Neuronal stem cell (in vitro differentiated cells): ENCODE results near the gene NR2E1.
A peak's percentile ranks its signal among the peaks of the same experiment; 100 is the strongest.

ENCODE experiments used
- DNase-seq: peaks from one replicate; pipeline ENCODE4 v3.0.0-alpha.2; 2013; ENCODE audit warnings: low spot score
- H2AFZ ChIP-seq: one replicate; pipeline ENCODE4 v1.6.1; 2013; ENCODE audit warnings: mild to moderate bottlenecking, low read length, inconsistent platforms
- H2AK5ac ChIP-seq: 2 replicates; pipeline ENCODE4 v1.6.1; 2013; ENCODE audit warnings: low read depth, mild to moderate bottlenecking, inconsistent platforms, low read length, moderate library complexity, mixed read lengths
- H2BK120ac ChIP-seq: 2 replicates; pipeline ENCODE4 v1.6.1; 2013; ENCODE audit warnings: low read depth, mild to moderate bottlenecking, inconsistent platforms, low read length, moderate library complexity, mixed read lengths
- H2BK12ac ChIP-seq: one replicate; pipeline ENCODE4 v1.6.1; 2013; ENCODE audit warnings: low read length, inconsistent platforms
- H2BK15ac ChIP-seq: 2 replicates; pipeline ENCODE4 v1.6.1; 2013; ENCODE audit warnings: mild to moderate bottlenecking, low read length, inconsistent platforms, mixed read lengths
- H2BK5ac ChIP-seq: one replicate; pipeline ENCODE4 v1.6.1; 2013; ENCODE audit warnings: inconsistent platforms, mild to moderate bottlenecking, low read length, moderate library complexity
- H3K14ac ChIP-seq: one replicate; pipeline ENCODE4 v1.6.1; 2013; ENCODE audit warnings: low read length, inconsistent platforms
- H3K18ac ChIP-seq: 2 replicates; pipeline ENCODE4 v1.6.1; 2013; ENCODE audit warnings: low read length, inconsistent platforms
- H3K23ac ChIP-seq: 2 replicates; pipeline ENCODE4 v1.6.1; 2013; ENCODE audit warnings: low read depth, mild to moderate bottlenecking, mixed read lengths, low read length, inconsistent platforms; ENCODE audit not compliant: poor library complexity
- H3K27ac ChIP-seq: replicated peaks from 3 replicates; pipeline ENCODE4 v1.5.1; 2013; ENCODE audit warnings: low read length, inconsistent platforms
- H3K27me3 ChIP-seq, 3 experiments: 2 replicates each; pipeline ENCODE4 v1.6.1; 2013; ENCODE audit warnings: low read length in 3 of 3, mild to moderate bottlenecking in 2 of 3, inconsistent platforms in 1 of 3, low read depth in 1 of 3, mixed read lengths in 1 of 3, moderate library complexity in 1 of 3; ENCODE audit not compliant: control insufficient read depth in 3 of 3, insufficient read depth in 3 of 3
- H3K36me3 ChIP-seq, 2 donors: replicated peaks in 1 of 2; 2 replicates each; pipeline ENCODE4 v1.6.1; 2013; ENCODE audit warnings: low read length in 2 of 2; ENCODE audit not compliant: control insufficient read depth in 2 of 2, insufficient read depth in 2 of 2
- H3K4ac ChIP-seq: 2 replicates; pipeline ENCODE4 v1.6.1; 2013; ENCODE audit warnings: inconsistent platforms, mild to moderate bottlenecking, low read length, moderate library complexity
- H3K4me1 ChIP-seq, 2 donors: 1 replicate in 1 of 2; 2 replicates in 1 of 2; pipeline ENCODE4 v1.6.1; 2013; ENCODE audit warnings: low read length in 2 of 2, low read depth in 1 of 2; ENCODE audit not compliant: control insufficient read depth in 2 of 2, insufficient read depth in 1 of 2
- H3K4me2 ChIP-seq: one replicate; pipeline ENCODE4 v1.6.1; 2013; ENCODE audit warnings: mild to moderate bottlenecking, low read length, inconsistent platforms; ENCODE audit not compliant: insufficient read depth, poor library complexity, severe bottlenecking
- H3K4me3 ChIP-seq, 2 donors: 2 replicates each; pipeline ENCODE4 v1.5.1; 2013; ENCODE audit warnings: low read length in 2 of 2, mild to moderate bottlenecking in 2 of 2, inconsistent platforms in 1 of 2, moderate library complexity in 1 of 2
- H3K79me1 ChIP-seq: one replicate; pipeline ENCODE4 v1.6.1; 2013; ENCODE audit warnings: low read depth, mild to moderate bottlenecking, inconsistent platforms, low read length, moderate library complexity
- H3K9ac ChIP-seq: one replicate; pipeline ENCODE4 v1.6.1; 2013; ENCODE audit warnings: mild to moderate bottlenecking, low read depth, low read length, inconsistent platforms; ENCODE audit not compliant: poor library complexity
- H3K9me3 ChIP-seq, 2 donors: replicated peaks in 1 of 2; 2 replicates each; pipeline versions ENCODE3 to v1.6.1; 2013; ENCODE audit warnings: low read length in 2 of 2, mild to moderate bottlenecking in 2 of 2, inconsistent platforms in 1 of 2, low read depth in 1 of 2, mixed read lengths in 1 of 2, moderate library complexity in 1 of 2; ENCODE audit not compliant: control insufficient read depth in 2 of 2, insufficient read depth in 1 of 2
- H4K8ac ChIP-seq: one replicate; pipeline ENCODE4 v1.6.1; 2013; ENCODE audit warnings: low read depth, mild to moderate bottlenecking, inconsistent platforms, low read length, moderate library complexity
- H4K91ac ChIP-seq: one replicate; pipeline ENCODE4 v1.6.1; 2013; ENCODE audit warnings: low read length, low read depth, mild to moderate bottlenecking, inconsistent platforms; ENCODE audit not compliant: poor library complexity
- WGBS, 2 donors: extraction: QIAGEN DNeasy Blood & Tissue Kit; methylation state at CpG; one replicate each; pipeline ENCODE4 v1.1.7; 2013; ENCODE audit warnings: missing lambda C conversion rate in 2 of 2, mixed read lengths in 1 of 2; ENCODE audit not compliant: insufficient read length in 2 of 2, insufficient replicate concordance in 1 of 2; ENCODE audit errors: extremely low coverage in 2 of 2; 5-methylcytosine and 5-hydroxymethylcytosine counted together

Gene NR2E1

GRCh38 chr6:108167449-108168089 is 1.7 kb downstream of the NR2E1 start:
- H2AFZ ChIP-seq: peak overlapping the region; percentile 87
- H3K23ac ChIP-seq: peak overlapping the region; percentile 70
- peak overlapping the region; percentile 89 for H2BK5ac ChIP-seq
- peak; percentile 48 for DNase-seq
- peak overlapping the region; percentile 53 for H3K4ac ChIP-seq
- peak overlapping the region; percentile 53 for H2AK5ac ChIP-seq
- H3K18ac ChIP-seq: peak overlapping the region; percentile 98
- H3K9me3 ChIP-seq: peaks cover 0 to 2% of the 10 kb centered on the region in 2 donors
- H3K4me2 ChIP-seq: peak overlapping the region; percentile 55
- peak overlapping the region; percentile 46 for H4K91ac ChIP-seq
- peak overlapping the region; percentile 95 for H2BK12ac ChIP-seq
- peak overlapping the region; percentile 53 for H2BK120ac ChIP-seq
- peak overlapping the region; percentile 78 for H2BK15ac ChIP-seq
- WGBS, 2 donors: no CpG with 5 or more reads among the region's 35 CpGs
- H3K27ac ChIP-seq: no peak overlapping the region
- H3K4me3 ChIP-seq: peak overlapping the region; percentile 37 to 63
- H3K36me3 ChIP-seq: no peaks in the 10 kb centered on the region
- H3K14ac ChIP-seq: no peak overlapping the region
- no peaks in the 10 kb centered on the region for H3K79me1 ChIP-seq
- peak overlapping the region; percentile 71 for H3K9ac ChIP-seq
- peaks cover 34 to 53% of the 10 kb centered on the region in 2 donors for H3K4me1 ChIP-seq
- H3K27me3 ChIP-seq: peaks cover 60 to 100% (median 100%) of the 10 kb centered on the region in 3 experiments
- no peak overlapping the region for H4K8ac ChIP-seq

- H3K4me2 ChIP-seq: peak overlapping the region; percentile 55
- H3K9me3 ChIP-seq: peaks cover 0 to 2% of the 10 kb centered on the region in 2 donors
- H2BK15ac ChIP-seq: peak overlapping the region; percentile 78
- H3K27me3 ChIP-seq: peaks cover 57 to 100% (median 99%) of the 10 kb centered on the region in 3 experiments
- H3K27ac ChIP-seq: no peak overlapping the region
- H3K4ac ChIP-seq: no peak overlapping the region
- no peak overlapping the region for H3K9ac ChIP-seq
- peaks cover 34 to 53% of the 10 kb centered on the region in 2 donors for H3K4me1 ChIP-seq
- no peak overlapping the region for H4K91ac ChIP-seq
- no peak overlapping the region for H3K14ac ChIP-seq
- peak overlapping the region; percentile 53 for H2BK120ac ChIP-seq
- peak overlapping the region in 1 of 2 donors; percentile 37 for H3K4me3 ChIP-seq
- H3K36me3 ChIP-seq: no peaks in the 10 kb centered on the region
- H3K23ac ChIP-seq: no peak overlapping the region
- no peak overlapping the region for H2BK12ac ChIP-seq
- WGBS, 2 donors: no CpG with 5 or more reads among the region's 23 CpGs
- peak overlapping the region; percentile 90 for H3K18ac ChIP-seq
- DNase-seq: no peak
- no peak overlapping the region for H4K8ac ChIP-seq
- H3K79me1 ChIP-seq: no peaks in the 10 kb centered on the region
- H2BK5ac ChIP-seq: peak overlapping the region; percentile 89
- H2AK5ac ChIP-seq: peak overlapping the region; percentile 53
- peak overlapping the region; percentile 87 for H2AFZ ChIP-seq
Measured at GRCh38 chr6:108168090-108168463, 2.3 kb downstream of the NR2E1 start.

GRCh38 chr6:108168501-108169463 is 3.0 kb downstream of the NR2E1 start:
- Histone ChIP-seq H3K4me2 (peak overlapping the region; percentile 55), H2AFZ (peak overlapping the region; percentile 87), H3K79me1 (no peaks in the 10 kb centered on the region), H3K4me1 (peaks cover 34 to 50% of the 10 kb centered on the region in 2 donors), H2BK15ac (peak overlapping the region; percentile 78), H3K14ac (peak overlapping the region; percentile 86), H4K8ac (no peak overlapping the region), H2BK5ac (peak overlapping the region; percentile 89), H3K4me3 (peak overlapping the region; percentile 36 to 37), H3K36me3 (no peaks in the 10 kb centered on the region), H3K23ac (no peak overlapping the region), H3K9ac (peak overlapping the region; percentile 53), H3K4ac (no peak overlapping the region), H4K91ac (no peak overlapping the region), H2BK120ac (peak overlapping the region; percentile 53), H2AK5ac (peak overlapping the region; percentile 11), H3K18ac (peak overlapping the region; percentile 90), H3K27me3 (peaks cover 51 to 100% (median 92%) of the 10 kb centered on the region in 3 experiments), H2BK12ac (no peak overlapping the region), H3K27ac (no peak overlapping the region), H3K9me3 (peaks cover 0 to 2% of the 10 kb centered on the region in 2 donors)
- no CpG with 5 or more reads among the region's 63 CpGs for WGBS, 2 donors
- DNase-seq: peak; percentile 58
